SK-N-SH treated with all-trans-retinoic acid at 6 μM for 48 hours (cell line): Measurements from ENCODE around the gene ZNF175.

Experiments used
- ARNTL ChIP-seq: fragments of 450-650 bp; formaldehyde crosslinking; IDR thresholded peaks from 2 replicates; pipeline ENCODE4 v1.5.0; 2020; ENCODE audit warnings: low read depth, mild to moderate bottlenecking, moderate library complexity, borderline replicate concordance
- CREB5 ChIP-seq: fragments of 250-450 bp; sonication (Bioruptor Pico); IDR thresholded peaks from 2 replicates; pipeline ENCODE4 v1.5.1; 2020; ENCODE audit warnings: low read depth, mild to moderate bottlenecking, moderate library complexity
- CSDC2 ChIP-seq: fragments of 250-450 bp; sonication (Bioruptor Pico); IDR thresholded peaks from 2 replicates; pipeline ENCODE4 v1.5.0; 2020; ENCODE audit warnings: mild to moderate bottlenecking, moderate library complexity
- ESRRG ChIP-seq: fragments of 250-450 bp; sonication (Bioruptor Pico); IDR thresholded peaks from 2 replicates; pipeline ENCODE4 v1.6.1; 2021; ENCODE audit warnings: mild to moderate bottlenecking
- PATZ1 ChIP-seq: fragments of 250-450 bp; sonication (Bioruptor Pico); IDR thresholded peaks from 2 replicates; pipeline ENCODE4 v1.8.0; 2020; ENCODE audit warnings: mild to moderate bottlenecking, moderate library complexity, borderline replicate concordance
- PPARA ChIP-seq: fragments of 250-450 bp; sonication (Bioruptor Pico); IDR thresholded peaks from 2 replicates; pipeline ENCODE4 v1.5.0; 2020; ENCODE audit warnings: mild to moderate bottlenecking, borderline replicate concordance
- RARB ChIP-seq: fragments of 250-450 bp; sonication (Bioruptor Pico); IDR thresholded peaks from 2 replicates; pipeline ENCODE4 v1.8.0; 2021; ENCODE audit warnings: mild to moderate bottlenecking, moderate library complexity
- SNAI2 ChIP-seq: fragments of 250-450 bp; sonication (Bioruptor Pico); IDR thresholded peaks from 2 replicates; pipeline ENCODE4 v1.5.0; 2020; ENCODE audit warnings: mild to moderate bottlenecking, moderate library complexity
- TCF4 ChIP-seq: fragments of 250-450 bp; sonication (Bioruptor Pico); IDR thresholded peaks from 2 replicates; pipeline ENCODE4 v1.8.0; 2021; ENCODE audit warnings: mild to moderate bottlenecking, moderate library complexity, borderline replicate concordance
- TSHZ2 ChIP-seq: fragments of 250-450 bp; sonication (Bioruptor Pico); IDR thresholded peaks from 2 replicates; pipeline ENCODE4 v1.5.0; 2020; ENCODE audit warnings: mild to moderate bottlenecking, moderate library complexity
- ZFP3 ChIP-seq: fragments of 250-450 bp; sonication (Bioruptor Pico); IDR thresholded peaks from 2 replicates; pipeline ENCODE4 v1.5.0; 2020; ENCODE audit warnings: mild to moderate bottlenecking, moderate library complexity
- ZFP30 ChIP-seq: fragments of 450-650 bp; formaldehyde crosslinking; IDR thresholded peaks from 2 replicates; pipeline ENCODE4 v1.5.0; 2022; ENCODE audit warnings: mild to moderate bottlenecking, moderate library complexity
- ZNF70 ChIP-seq: fragments of 450-650 bp; formaldehyde crosslinking; IDR thresholded peaks from 2 replicates; pipeline ENCODE4 v1.5.0; 2020; ENCODE audit warnings: mild to moderate bottlenecking, moderate library complexity

- no peak for TF ChIP-seq PATZ1 (CRISPR knock-in tag)
- TF ChIP-seq ARNTL (CRISPR knock-in tag), result no peak
- no peak for TF ChIP-seq SNAI2 (CRISPR knock-in tag)
- no peak for TF ChIP-seq RARB (CRISPR knock-in tag)
- TF ChIP-seq TSHZ2, result no peak
- TF ChIP-seq ESRRG (CRISPR knock-in tag), result no peak
- no peak for TF ChIP-seq ZFP30
- TF ChIP-seq ZNF70 (CRISPR knock-in tag), result no peak
- no peak for TF ChIP-seq TCF4 (CRISPR knock-in tag)
- TF ChIP-seq CREB5 (CRISPR knock-in tag), result no peak
- TF ChIP-seq PPARA, result no peak
- no peak for TF ChIP-seq CSDC2 (CRISPR knock-in tag)
- no peak for TF ChIP-seq ZFP3 (CRISPR knock-in tag)
Measured at GRCh38 chr19:51621178-51621577, 50.1 kb downstream of the ZNF175 start.
